Subcutaneous abdominal adipose tissue (tissue), 5 donors: ENCODE measurements around the gene EQTN.
A peak's percentile ranks its signal among the peaks of the same experiment; 100 is the strongest.

Experiments
- H3K27ac ChIP-seq: one replicate; pipeline ENCODE4 v1.7.0; 2013; ENCODE audit warnings: low read depth, mild to moderate bottlenecking, inconsistent platforms, low read length, moderate library complexity
- H3K27me3 ChIP-seq, 5 donors: one replicate each; pipeline ENCODE4 v1.7.0; 2013; ENCODE audit warnings: low read length in 5 of 5, inconsistent platforms in 1 of 5; ENCODE audit not compliant: control insufficient read depth in 5 of 5, insufficient read depth in 4 of 5
- H3K36me3 ChIP-seq, 5 donors: one replicate each; pipeline ENCODE4 v1.7.0; 2013; ENCODE audit warnings: low read length in 5 of 5; ENCODE audit not compliant: control insufficient read depth in 5 of 5, insufficient read depth in 5 of 5
- H3K4me1 ChIP-seq, 5 donors: one replicate each; pipeline ENCODE4 v1.7.0; 2013; ENCODE audit warnings: low read length in 5 of 5, mild to moderate bottlenecking in 3 of 5, moderate library complexity in 1 of 5; ENCODE audit not compliant: control insufficient read depth in 5 of 5, insufficient read depth in 5 of 5
- H3K4me3 ChIP-seq, 5 donors: one replicate each; pipeline ENCODE4 v1.7.0; 2013; ENCODE audit warnings: low read length in 5 of 5, low read depth in 1 of 5
- H3K9ac ChIP-seq, 5 donors: one replicate each; pipeline ENCODE4 v1.7.0; 2013; ENCODE audit warnings: low read length in 5 of 5, mild to moderate bottlenecking in 4 of 5, moderate library complexity in 3 of 5
- H3K9me3 ChIP-seq, 5 donors: one replicate each; pipeline ENCODE4 v1.7.0; 2013; ENCODE audit warnings: low read length in 5 of 5; ENCODE audit not compliant: control insufficient read depth in 5 of 5
- donor health status: healthy.
- donor health status: healthy.
- donor health status: healthy.
- donor health status: healthy.
- donor health status: healthy.

Gene EQTN

GRCh38 chr9:27297050-27297449 lies at the start of gene EQTN:
Gene EQTN (minus strand): TSS chr9:27297150. CDS start chr9:27297055, 95 bp downstream.
- no peak within 1 kb of the TSS for H3K27ac ChIP-seq

GRCh38 chr9:27344776-27345175 lies 47.8 kb upstream of the EQTN start:
- no peak overlapping the region for H3K27ac ChIP-seq
- H3K9ac ChIP-seq = no peak overlapping the region
- H3K4me1 ChIP-seq = peaks cover 0 to 16% (median 12%) of the 10 kb centered on the region in 5 donors
- H3K4me3 ChIP-seq = no peak overlapping the region
- no peaks in the 10 kb centered on the region for H3K9me3 ChIP-seq
- no peaks in the 10 kb centered on the region for H3K36me3 ChIP-seq
- H3K27me3 ChIP-seq = no peaks in the 10 kb centered on the region

More at GRCh38 chr9:27297050-27297449, at the start of gene EQTN:
- no peaks in the 10 kb centered on the region for H3K36me3 ChIP-seq
- H3K27me3 ChIP-seq = no peaks in the 10 kb centered on the region
- no peak within 1 kb of the TSS for H3K4me3 ChIP-seq
- no peak within 1 kb of the TSS for H3K9ac ChIP-seq
- no peaks in the 10 kb centered on the region for H3K9me3 ChIP-seq
- H3K4me1 ChIP-seq = peaks cover 0 to 4% (median 3%) of the 10 kb centered on the region in 5 donors

GRCh38 chr9:27341545-27342294 lies 44.8 kb upstream of the EQTN start:
- no peaks in the 10 kb centered on the region for H3K9me3 ChIP-seq
- no peak overlapping the region for H3K4me3 ChIP-seq
- H3K4me1 ChIP-seq = peaks cover 0 to 38% (median 35%) of the 10 kb centered on the region in 5 donors
- H3K27ac ChIP-seq = no peak overlapping the region
- no peaks in the 10 kb centered on the region for H3K27me3 ChIP-seq
- H3K36me3 ChIP-seq = no peaks in the 10 kb centered on the region
- H3K9ac ChIP-seq = no peak overlapping the region

GRCh38 chr9:27340961-27341511 lies 44.1 kb upstream of the EQTN start:
- Histone ChIP-seq H3K9me3 (no peaks in the 10 kb centered on the region), H3K4me3 (no peak overlapping the region), H3K27me3 (no peaks in the 10 kb centered on the region), H3K27ac (no peak overlapping the region), H3K4me1 (peaks cover 0 to 38% (median 35%) of the 10 kb centered on the region in 5 donors), H3K9ac (no peak overlapping the region), H3K36me3 (no peaks in the 10 kb centered on the region)

GRCh38 chr9:27340285-27340674 lies 43.3 kb upstream of the EQTN start:
- no peaks in the 10 kb centered on the region for H3K9me3 ChIP-seq
- no peak overlapping the region for H3K9ac ChIP-seq
- no peaks in the 10 kb centered on the region for H3K36me3 ChIP-seq
- peaks cover 0 to 38% (median 35%) of the 10 kb centered on the region in 5 donors for H3K4me1 ChIP-seq
- H3K27ac ChIP-seq = no peak overlapping the region
- H3K27me3 ChIP-seq = no peaks in the 10 kb centered on the region
- no peak overlapping the region for H3K4me3 ChIP-seq

GRCh38 chr9:27339661-27340284 lies 42.8 kb upstream of the EQTN start:
- Histone ChIP-seq H3K4me3 (no peak overlapping the region), H3K4me1 (peaks cover 0 to 38% (median 35%) of the 10 kb centered on the region in 5 donors), H3K36me3 (no peaks in the 10 kb centered on the region), H3K9me3 (no peaks in the 10 kb centered on the region), H3K27ac (no peak overlapping the region), H3K9ac (no peak overlapping the region), H3K27me3 (no peaks in the 10 kb centered on the region)

GRCh38 chr9:27338527-27338903 lies 41.6 kb upstream of the EQTN start:
- no peaks in the 10 kb centered on the region for H3K27me3 ChIP-seq
- H3K27ac ChIP-seq = no peak overlapping the region
- no peaks in the 10 kb centered on the region for H3K36me3 ChIP-seq
- no peak overlapping the region for H3K4me3 ChIP-seq
- no peaks in the 10 kb centered on the region for H3K9me3 ChIP-seq
- peaks cover 0 to 38% (median 35%) of the 10 kb centered on the region in 5 donors for H3K4me1 ChIP-seq
- peak overlapping the region in 1 of 5 donors; percentile 32 for H3K9ac ChIP-seq

GRCh38 chr9:27337833-27338526 lies 41.0 kb upstream of the EQTN start:
- peak overlapping the region in 1 of 5 donors; percentile 32 for H3K9ac ChIP-seq
- H3K4me1 ChIP-seq = peaks cover 0 to 41% (median 39%) of the 10 kb centered on the region in 5 donors
- H3K27me3 ChIP-seq = no peaks in the 10 kb centered on the region
- H3K9me3 ChIP-seq = no peaks in the 10 kb centered on the region
- H3K4me3 ChIP-seq = no peak overlapping the region
- no peak overlapping the region for H3K27ac ChIP-seq
- no peaks in the 10 kb centered on the region for H3K36me3 ChIP-seq

- Histone ChIP-seq H3K4me1 (peaks cover 0 to 41% (median 39%) of the 10 kb centered on the region in 5 donors), H3K4me3 (no peak overlapping the region), H3K9me3 (no peaks in the 10 kb centered on the region), H3K27me3 (no peaks in the 10 kb centered on the region), H3K9ac (no peak overlapping the region), H3K36me3 (no peaks in the 10 kb centered on the region), H3K27ac (no peak overlapping the region)
These were observed 40.3 kb upstream of the EQTN start for GRCh38 chr9:27337236-27337635.

- H3K4me3 ChIP-seq = no peak overlapping the region
- no peaks in the 10 kb centered on the region for H3K9me3 ChIP-seq
- H3K36me3 ChIP-seq = no peaks in the 10 kb centered on the region
- no peaks in the 10 kb centered on the region for H3K27me3 ChIP-seq
- H3K9ac ChIP-seq = no peak overlapping the region
- H3K4me1 ChIP-seq = peaks cover 0 to 41% (median 39%) of the 10 kb centered on the region in 5 donors
- no peak overlapping the region for H3K27ac ChIP-seq
These were observed 39.9 kb upstream of the EQTN start for GRCh38 chr9:27336829-27337228.
